Ovary (tissue), 9 donors: ENCODE results near the gene SYK. TPM values are rescaled to one million over a fixed set of nuclear protein-coding genes. Genes with fewer than 3 reads are reported as not detected.

Source experiments
- DNase-seq, 5 donors: peaks; one replicate each; pipeline ENCODE4 v3.0.0-alpha.2; 2019 to 2020
- H3K27ac ChIP-seq, 2 donors: fragments of 200-600 bp; one replicate each; pipeline versions ENCODE4 v1.5.1 to v1.8.0; 2019 to 2022
- H3K27me3 ChIP-seq: fragments of 200-600 bp; one replicate; pipeline ENCODE4 v1.8.0; 2022
- H3K36me3 ChIP-seq: fragments of 200-600 bp; sonication (generic); one replicate; pipeline ENCODE4 v1.5.1; 2019
- H3K4me1 ChIP-seq: one replicate; pipeline ENCODE4 v1.8.1; 2013; ENCODE audit warnings: mild to moderate bottlenecking, moderate library complexity; ENCODE audit not compliant: insufficient read depth
- H3K4me3 ChIP-seq: fragments of 200-600 bp; sonication (generic); one replicate; pipeline ENCODE4 v1.5.1; 2017
- H3K9me3 ChIP-seq, 2 donors: fragments of 200-600 bp in 1 of 2; sonication (generic) in 1 of 2; one replicate each; pipeline versions ENCODE4 v1.5.1 to v1.8.1; 2013 to 2019; ENCODE audit warnings: mild to moderate bottlenecking in 1 of 2, moderate library complexity in 1 of 2
- EP300 ChIP-seq: sonication (generic); formaldehyde crosslinking; IDR thresholded peaks from one replicate; pipeline ENCODE4 v1.6.1; 2017; ENCODE audit warnings: antibody characterized with exemption
- POLR2A ChIP-seq: fragments of 450-650 bp; IDR thresholded peaks from one replicate; pipeline ENCODE4 v1.6.1; 2017; ENCODE audit warnings: antibody characterized with exemption, mild to moderate bottlenecking, moderate library complexity
- WGBS, 3 donors: extraction: QIAGEN DNeasy Blood & Tissue Kit in 1 of 3; methylation state at CpG; one replicate each; pipeline versions ENCODE4 v1.1.5 to v1.1.7; 2013 to 2017; 5-methylcytosine and 5-hydroxymethylcytosine counted together
- intact Hi-C, 4 donors: fragments of 100-400 bp; cut with DNase I; formaldehyde crosslinking; loops; one replicate each; pipeline versions ENCODE4 v1.11.0 to v1.15.1; 2022 to 2023
- polyA plus RNA-seq, 2 donors: library from polyadenylated mRNA; stranded (reverse); fragments of 200-250 nt in 1 of 2; fragments of 350-450 nt in 1 of 2; fragmentation: Illumina TruSeq in 1 of 2; extraction: RNeasy Lipid Tissue Mini Kit (QIAGEN cat#74804) in 1 of 2; gene quantifications; one replicate each; pipeline ENCODE4 v1.2.3, GENCODE V29; 2013 to 2014
- total RNA-seq, 7 donors: library from RNA; depleted of rRNA in 2 of 7; stranded (reverse); fragments of >200 nt in 2 of 7; fragmentation: NEBNext Ultra II Directional in 3 of 7; extraction: Animal tissue kit (Norgen Biotek cat#: 25700) in 3 of 7; gene quantifications; one replicate each; pipeline versions ENCODE4 v1.1.0 to v1.2.4, GENCODE V29; 2016 to 2023
- TF ChIP-seq, protein P1 (sequence below), 3 donors: fragments of 450-650 bp in 2 of 3; fragments of 200-600 bp in 1 of 3; IDR thresholded peaks; one replicate each; pipeline versions ENCODE4 v1.5.1 to v1.8.0; 2016 to 2022; ENCODE audit warnings: antibody characterized with exemption in 3 of 3, mild to moderate bottlenecking in 1 of 3
- donor health status: DM: no; HTN: no; CAD: no; lungs with moderate emphysema.
- donor health status: DM: no; HTN: no; CAD: no.
- donor health status: Bipolar disorder and iron deficiency.
- donor health status: DM: yes; HTN: yes; CAD: no.
- donor health status: DM: no; HTN: no; CAD: no.
- donor health status: DM: yes; HTN: yes; CAD: no.

SYK gene
- total and polyA plus RNA-seq, 9 donors: 1.4 to 12.0 (median 8.6) TPM

DNA sequence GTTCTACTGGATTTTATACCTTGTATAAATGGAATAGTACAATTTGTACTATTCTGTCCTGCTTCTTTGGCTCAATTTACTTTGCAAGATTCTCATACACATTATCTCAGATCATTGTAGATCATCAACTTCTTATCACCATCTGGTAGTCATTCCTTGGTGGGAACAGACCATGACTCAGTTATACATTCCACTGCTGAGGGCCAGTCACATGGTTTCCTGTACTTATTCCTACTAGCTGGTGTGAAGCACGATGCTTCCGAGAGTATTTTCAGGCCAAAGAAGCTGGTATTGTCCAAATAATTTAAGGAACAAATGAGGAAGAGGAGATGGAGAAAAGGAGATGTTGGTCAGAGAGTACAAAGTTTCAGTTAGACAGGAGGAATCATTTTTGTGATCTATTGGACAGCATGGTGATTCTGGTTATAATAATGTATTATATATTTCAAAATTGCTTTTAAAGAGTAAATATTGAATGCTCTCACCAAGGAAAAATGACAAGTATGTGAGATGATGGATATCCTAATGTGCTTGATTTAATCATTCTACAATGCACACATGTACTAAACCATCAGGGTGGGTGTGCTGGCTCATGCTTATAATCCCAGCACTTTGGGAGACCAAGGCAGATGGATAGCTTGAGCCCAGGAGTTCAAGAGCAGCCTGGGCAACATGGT lies 124.1 kb downstream of the SYK start:
- no peak for DNase-seq
- Histone ChIP-seq H3K9me3 (no peaks in the 10 kb centered on the region), H3K27me3 (no peaks in the 10 kb centered on the region), H3K36me3 (no peaks in the 10 kb centered on the region), H3K27ac (no peak overlapping the region), H3K4me3 (no peak overlapping the region), H3K4me1 (peaks cover 3% of the 10 kb centered on the region)
- 73 to 84% (median 80%) methylated on average over 2 of the region's 2 CpGs for whole genome bisulfite sequencing, 3 donors
- TF ChIP-seq EP300 (no peak), POLR2A (no peak)
- TF ChIP-seq, protein P1, sequence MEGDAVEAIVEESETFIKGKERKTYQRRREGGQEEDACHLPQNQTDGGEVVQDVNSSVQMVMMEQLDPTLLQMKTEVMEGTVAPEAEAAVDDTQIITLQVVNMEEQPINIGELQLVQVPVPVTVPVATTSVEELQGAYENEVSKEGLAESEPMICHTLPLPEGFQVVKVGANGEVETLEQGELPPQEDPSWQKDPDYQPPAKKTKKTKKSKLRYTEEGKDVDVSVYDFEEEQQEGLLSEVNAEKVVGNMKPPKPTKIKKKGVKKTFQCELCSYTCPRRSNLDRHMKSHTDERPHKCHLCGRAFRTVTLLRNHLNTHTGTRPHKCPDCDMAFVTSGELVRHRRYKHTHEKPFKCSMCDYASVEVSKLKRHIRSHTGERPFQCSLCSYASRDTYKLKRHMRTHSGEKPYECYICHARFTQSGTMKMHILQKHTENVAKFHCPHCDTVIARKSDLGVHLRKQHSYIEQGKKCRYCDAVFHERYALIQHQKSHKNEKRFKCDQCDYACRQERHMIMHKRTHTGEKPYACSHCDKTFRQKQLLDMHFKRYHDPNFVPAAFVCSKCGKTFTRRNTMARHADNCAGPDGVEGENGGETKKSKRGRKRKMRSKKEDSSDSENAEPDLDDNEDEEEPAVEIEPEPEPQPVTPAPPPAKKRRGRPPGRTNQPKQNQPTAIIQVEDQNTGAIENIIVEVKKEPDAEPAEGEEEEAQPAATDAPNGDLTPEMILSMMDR (IDR thresholded peaks at IDR 0.05): no peak
- intact Hi-C loops: no loop called here

DNA sequence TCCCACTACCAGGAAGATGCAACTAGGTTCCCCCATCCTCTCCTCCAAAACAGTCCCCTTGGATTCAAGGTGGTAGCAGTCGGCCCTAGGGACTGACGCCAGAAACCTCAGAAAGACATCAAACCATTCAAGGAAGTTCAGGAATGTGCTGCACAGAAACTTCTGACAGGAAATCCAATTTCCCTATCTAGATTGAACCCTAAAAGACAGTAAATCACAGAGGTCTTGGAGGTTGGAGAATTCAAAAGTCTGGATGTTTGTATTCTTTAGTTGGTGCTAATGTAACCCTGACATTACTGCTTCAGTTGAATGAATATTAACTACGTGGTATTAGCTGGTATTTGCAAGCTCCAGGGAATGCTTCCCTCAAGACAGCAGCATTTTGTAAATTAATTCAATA lies 125.3 kb downstream of the SYK start:
- Histone ChIP-seq H3K4me3 (no peak overlapping the region), H3K36me3 (no peaks in the 10 kb centered on the region), H3K27ac (no peak overlapping the region), H3K27me3 (no peaks in the 10 kb centered on the region), H3K4me1 (no peaks in the 10 kb centered on the region), H3K9me3 (no peaks in the 10 kb centered on the region)
- WGBS, 3 donors: 38 to 65% (median 42%) methylated on average over 3 of the region's 3 CpGs
- DNase-seq: no peak
- TF ChIP-seq, protein P1 (IDR thresholded peaks at IDR 0.05): no peak
- TF ChIP-seq POLR2A: no peak
- no peak for TF ChIP-seq EP300
- intact Hi-C loops: no loop called here

DNA sequence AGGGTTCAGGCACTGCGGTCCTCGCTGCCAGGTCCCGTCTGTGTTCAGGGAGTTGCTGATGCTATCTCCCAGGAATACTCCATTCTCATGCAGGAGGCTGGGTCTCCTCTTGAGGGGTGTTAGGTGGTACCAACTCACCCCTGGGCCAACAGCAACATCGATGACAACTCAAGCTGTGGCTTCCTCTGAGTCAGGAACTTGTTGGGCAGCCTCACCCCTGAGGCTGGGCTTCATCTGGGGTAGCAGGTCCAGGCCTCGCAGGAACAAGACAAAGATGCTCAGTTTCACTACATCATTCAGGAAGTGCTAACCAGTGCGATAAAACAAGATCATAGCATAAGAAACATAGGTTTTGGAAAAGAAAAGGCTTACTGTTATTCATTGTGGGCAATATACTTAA lies 125.9 kb downstream of the SYK start:
- Histone ChIP-seq H3K36me3 (no peaks in the 10 kb centered on the region), H3K9me3 (no peaks in the 10 kb centered on the region), H3K27ac (no peak overlapping the region), H3K4me1 (no peaks in the 10 kb centered on the region), H3K27me3 (no peaks in the 10 kb centered on the region), H3K4me3 (no peak overlapping the region)
- DNase-seq: no peak
- intact Hi-C loops: no loop called here
- 85 to 89% (median 87%) methylated on average over 6 of the region's 6 CpGs for WGBS, 3 donors
- TF ChIP-seq, protein P1 (IDR thresholded peaks at IDR 0.05): no peak
- TF ChIP-seq EP300: no peak

DNA sequence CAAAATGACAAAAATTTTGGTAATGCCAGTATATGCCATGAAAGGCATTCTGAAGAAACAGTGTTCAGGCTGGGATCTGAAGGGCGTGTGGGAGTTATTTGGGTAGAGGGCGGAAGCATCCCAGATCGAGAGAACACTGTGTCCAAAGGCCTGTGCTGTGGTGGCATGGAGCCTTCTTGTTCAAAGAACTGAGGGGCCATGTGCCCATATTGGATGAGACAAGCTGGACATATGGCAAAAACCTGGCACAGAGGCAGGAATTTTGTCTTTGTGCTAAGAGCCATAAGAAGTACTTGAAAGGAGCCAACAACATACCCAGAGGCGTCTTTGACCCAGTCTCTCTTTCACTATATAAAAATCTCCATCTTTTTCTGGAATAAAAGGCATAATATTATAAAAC lies 128.0 kb downstream of the SYK start:
- Histone ChIP-seq H3K36me3 (no peaks in the 10 kb centered on the region), H3K4me3 (no peak overlapping the region), H3K9me3 (no peaks in the 10 kb centered on the region), H3K27ac (no peak overlapping the region), H3K4me1 (no peaks in the 10 kb centered on the region), H3K27me3 (no peaks in the 10 kb centered on the region)
- DNase-seq: no peak
- intact Hi-C loops: no loop called here
- TF ChIP-seq EP300 (no peak), POLR2A (no peak)
- TF ChIP-seq, protein P1 (IDR thresholded peaks at IDR 0.05): no peak
- WGBS, 3 donors: 79 to 87% (median 83%) methylated on average over 4 of the region's 4 CpGs
